HUES48 (cell line): ENCODE data around the gene CDH5.
A peak's percentile ranks its signal among the peaks of the same experiment; 100 is the strongest.

Experiments used
- H3K27ac ChIP-seq: one replicate; pipeline ENCODE4 v1.7.0; 2013; ENCODE audit warnings: low read depth, low read length, inconsistent platforms
- H3K27me3 ChIP-seq: 2 replicates; pipeline ENCODE4 v1.6.1; 2013; ENCODE audit warnings: mild to moderate bottlenecking, low read length; ENCODE audit not compliant: control insufficient read depth, insufficient read depth
- H3K36me3 ChIP-seq: 2 replicates; pipeline ENCODE4 v1.6.1; 2013; ENCODE audit warnings: low read length; ENCODE audit not compliant: control insufficient read depth, insufficient read depth
- H3K4me1 ChIP-seq: 2 replicates; pipeline ENCODE4 v1.6.1; 2013; ENCODE audit warnings: mild to moderate bottlenecking, low read length; ENCODE audit not compliant: control insufficient read depth, insufficient read depth
- H3K4me3 ChIP-seq: 2 replicates; pipeline ENCODE4 v1.5.1; 2013; ENCODE audit warnings: mild to moderate bottlenecking, low read depth, low read length
- H3K9ac ChIP-seq: 2 replicates; pipeline ENCODE4 v1.6.1; 2013; ENCODE audit warnings: mild to moderate bottlenecking, low read depth, low read length, moderate library complexity
- H3K9me3 ChIP-seq: 2 replicates; pipeline ENCODE4 v1.6.1; 2013; ENCODE audit warnings: low read length; ENCODE audit not compliant: control insufficient read depth, insufficient read depth

The CDH5 gene

GRCh38 chr16:66357523-66357928 lies 9.0 kb upstream of the CDH5 start:
- Histone ChIP-seq H3K27ac (peak overlapping the region; percentile 43), H3K36me3 (no peaks in the 10 kb centered on the region), H3K27me3 (no peaks in the 10 kb centered on the region), H3K9ac (no peak overlapping the region), H3K9me3 (no peaks in the 10 kb centered on the region), H3K4me3 (no peak overlapping the region), H3K4me1 (no peaks in the 10 kb centered on the region)

- Histone ChIP-seq H3K36me3 (no peaks in the 10 kb centered on the region), H3K27me3 (no peaks in the 10 kb centered on the region), H3K9me3 (no peaks in the 10 kb centered on the region), H3K4me1 (no peaks in the 10 kb centered on the region), H3K9ac (no peak overlapping the region), H3K27ac (no peak overlapping the region), H3K4me3 (no peak overlapping the region)
Observed at GRCh38 chr16:66358231-66358630, 8.3 kb upstream of the CDH5 start.

GRCh38 chr16:66359012-66359411 lies 7.5 kb upstream of the CDH5 start:
- H3K27ac ChIP-seq = no peak overlapping the region
- no peaks in the 10 kb centered on the region for H3K36me3 ChIP-seq
- H3K9me3 ChIP-seq = no peaks in the 10 kb centered on the region
- H3K27me3 ChIP-seq = no peaks in the 10 kb centered on the region
- H3K4me3 ChIP-seq = no peak overlapping the region
- peaks cover 5% of the 10 kb centered on the region; the same call in 1 of the 2 replicates for H3K4me1 ChIP-seq
- no peak overlapping the region for H3K9ac ChIP-seq

DNA sequence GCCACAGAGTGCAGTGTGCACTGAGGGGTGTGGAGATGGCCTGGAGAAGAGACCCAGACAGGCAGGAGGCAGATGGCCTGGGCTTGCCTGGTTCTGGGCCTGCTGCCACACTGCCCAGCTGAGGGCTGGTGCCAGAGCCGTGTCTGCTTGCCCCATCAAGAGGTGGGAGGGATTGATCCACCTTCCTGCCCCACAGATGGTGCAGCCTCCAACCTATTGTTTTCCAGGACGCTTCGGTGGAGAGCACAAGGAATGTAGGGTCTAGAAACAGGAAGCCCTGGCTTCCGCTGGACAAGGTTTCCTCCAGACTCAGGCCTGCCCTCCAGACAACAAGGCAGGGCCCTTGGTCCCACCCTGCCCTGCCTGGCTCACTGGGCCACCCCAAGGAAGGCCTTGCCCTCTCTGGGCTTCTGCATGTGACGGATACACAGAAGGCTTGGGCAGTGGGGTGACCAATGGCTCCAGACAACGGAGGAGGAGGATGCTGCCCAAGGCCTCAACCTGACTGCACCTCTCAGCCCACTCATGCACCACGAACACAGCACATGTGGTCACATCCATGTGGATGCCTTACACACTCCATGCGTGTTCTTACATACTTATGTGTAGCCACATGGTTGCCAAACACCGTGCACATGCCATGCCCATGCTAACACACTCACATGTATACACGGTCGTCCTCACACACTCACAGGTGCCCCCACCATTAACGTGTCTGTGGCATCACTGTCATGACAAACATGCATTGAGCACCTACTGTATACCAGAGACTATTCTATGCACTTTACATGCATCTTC lies 6.5 kb upstream of the CDH5 start:
- Histone ChIP-seq H3K27me3 (no peaks in the 10 kb centered on the region), H3K4me1 (peaks cover 11% of the 10 kb centered on the region; the same call in 1 of the 2 replicates), H3K9ac (no peak overlapping the region), H3K4me3 (no peak overlapping the region), H3K27ac (no peak overlapping the region), H3K9me3 (no peaks in the 10 kb centered on the region), H3K36me3 (no peaks in the 10 kb centered on the region)

DNA sequence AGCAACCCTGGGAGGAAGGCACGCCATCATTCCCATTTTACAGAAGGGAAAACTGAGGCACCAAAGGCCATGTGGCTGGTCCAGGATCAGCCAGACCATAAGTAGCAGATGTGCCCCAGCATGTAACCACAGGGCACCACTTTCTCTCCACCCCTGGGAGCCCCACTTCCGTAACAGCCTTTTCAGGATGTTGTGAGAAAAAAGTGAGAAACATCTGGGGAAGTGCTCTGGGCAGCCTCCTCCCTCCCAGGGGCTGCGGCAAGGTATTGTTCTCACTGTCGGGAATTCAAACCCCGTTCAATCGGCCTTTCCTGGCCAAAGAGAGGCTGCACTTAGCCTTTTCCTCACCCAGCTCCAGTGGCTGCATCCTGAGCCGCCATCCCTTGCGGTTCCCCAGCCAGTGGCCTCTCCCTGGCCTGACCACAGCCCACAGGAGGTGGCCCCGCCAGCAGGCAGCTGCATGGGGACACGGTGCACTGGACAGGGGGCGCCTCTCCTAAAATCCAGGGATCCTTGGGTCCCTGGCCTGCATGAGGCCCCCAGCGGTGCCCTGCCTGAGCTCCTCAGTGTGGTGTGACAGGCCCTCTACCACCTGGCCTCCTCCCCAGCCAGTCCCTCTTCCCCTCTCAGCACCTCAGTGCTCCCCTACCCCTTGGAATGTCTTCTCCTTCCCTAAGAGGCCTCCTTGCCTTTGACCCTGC lies 5.7 kb upstream of the CDH5 start:
- Histone ChIP-seq H3K4me3 (no peak overlapping the region), H3K9me3 (no peaks in the 10 kb centered on the region), H3K9ac (no peak overlapping the region), H3K27ac (no peak overlapping the region), H3K27me3 (no peaks in the 10 kb centered on the region), H3K4me1 (peaks cover 11% of the 10 kb centered on the region; the same call in 1 of the 2 replicates), H3K36me3 (no peaks in the 10 kb centered on the region)

GRCh38 chr16:66361604-66362135 lies 4.8 kb upstream of the CDH5 start:
- Histone ChIP-seq H3K27ac (no peak overlapping the region), H3K27me3 (no peaks in the 10 kb centered on the region), H3K9me3 (no peaks in the 10 kb centered on the region), H3K36me3 (no peaks in the 10 kb centered on the region), H3K4me1 (peaks cover 11% of the 10 kb centered on the region; the same call in 1 of the 2 replicates), H3K4me3 (no peak overlapping the region), H3K9ac (no peak overlapping the region)

DNA sequence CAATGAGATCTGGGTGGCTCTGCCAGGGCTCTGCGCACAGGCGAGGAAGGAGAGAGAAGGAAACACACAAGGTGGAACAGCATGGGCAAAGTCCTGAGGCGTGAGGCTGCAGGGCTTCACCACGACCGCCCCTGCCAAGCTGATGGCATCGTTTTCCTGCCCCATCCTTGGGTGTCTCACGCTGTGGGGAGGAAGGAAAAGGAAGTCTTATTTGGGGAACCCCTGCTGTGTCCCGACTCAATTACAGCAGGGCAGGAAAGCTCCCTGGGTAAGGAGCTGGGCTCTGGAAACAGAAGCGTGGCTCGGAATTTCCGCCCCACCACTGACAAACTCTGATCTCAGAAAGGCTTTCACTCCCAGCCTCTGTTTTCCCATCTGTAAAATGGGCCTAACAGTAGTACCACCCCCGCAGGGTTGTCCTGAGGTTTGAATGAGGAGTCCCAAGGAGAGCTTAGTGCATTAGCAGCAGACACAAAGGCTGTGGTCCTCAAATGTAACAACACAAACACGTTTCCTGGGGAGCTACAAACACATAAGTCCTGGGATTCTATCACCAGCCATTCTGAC lies 3.2 kb upstream of the CDH5 start:
- Histone ChIP-seq H3K4me3 (no peak overlapping the region), H3K9me3 (no peaks in the 10 kb centered on the region), H3K27me3 (no peaks in the 10 kb centered on the region), H3K36me3 (no peaks in the 10 kb centered on the region), H3K9ac (no peak overlapping the region), H3K27ac (no peak overlapping the region), H3K4me1 (peaks cover 11% of the 10 kb centered on the region; the same call in 1 of the 2 replicates)

GRCh38 chr16:66364117-66364958 lies 2.2 kb upstream of the CDH5 start:
- Histone ChIP-seq H3K4me1 (peaks cover 16% of the 10 kb centered on the region; the same call in 1 of the 2 replicates), H3K4me3 (no peak overlapping the region), H3K27me3 (no peaks in the 10 kb centered on the region), H3K27ac (no peak overlapping the region), H3K9ac (no peak overlapping the region), H3K36me3 (no peaks in the 10 kb centered on the region), H3K9me3 (no peaks in the 10 kb centered on the region)

DNA sequence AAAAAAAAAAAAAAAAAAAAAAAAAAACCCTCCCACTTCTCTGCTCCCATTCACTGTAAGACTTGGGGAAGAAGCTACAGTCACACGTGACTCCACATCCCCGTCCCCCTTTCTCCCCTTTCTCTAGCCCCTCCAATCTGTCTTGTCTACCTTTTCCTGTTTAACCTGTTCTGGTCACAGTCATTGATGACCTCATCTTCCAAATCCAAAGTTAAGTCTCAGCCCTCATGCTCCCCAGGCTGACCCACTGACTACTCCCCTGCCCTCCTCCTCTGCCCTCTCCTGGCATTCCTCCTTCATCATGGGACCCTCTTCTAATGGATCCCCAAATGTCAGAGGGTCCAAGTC lies 1.6 kb upstream of the CDH5 start:
- H3K27ac ChIP-seq = no peak overlapping the region
- H3K9me3 ChIP-seq = no peaks in the 10 kb centered on the region
- no peak overlapping the region for H3K9ac ChIP-seq
- no peak overlapping the region for H3K4me3 ChIP-seq
- no peaks in the 10 kb centered on the region for H3K36me3 ChIP-seq
- no peaks in the 10 kb centered on the region for H3K27me3 ChIP-seq
- peaks cover 16% of the 10 kb centered on the region; the same call in 1 of the 2 replicates for H3K4me1 ChIP-seq

- Histone ChIP-seq H3K9me3 (no peaks in the 10 kb centered on the region), H3K36me3 (no peaks in the 10 kb centered on the region), H3K9ac (no peak overlapping the region), H3K27ac (no peak overlapping the region), H3K4me3 (no peak overlapping the region), H3K27me3 (no peaks in the 10 kb centered on the region), H3K4me1 (peaks cover 16% of the 10 kb centered on the region; the same call in 1 of the 2 replicates)
Observed at GRCh38 chr16:66365651-66366050, 840 bp upstream of the CDH5 start.
